Stimulated activated CD8-positive, alpha-beta memory T cell treated with anti-CD3 and anti-CD28 coated beads, Interleukin-7, amount 100 ng/mL, for 24 hours (primary cell): ENCODE results near the gene TNFRSF19.
"Not testable (repeated sequence)": the region's sequence is repeated elsewhere in the genome, so short reads cannot be mapped to it uniquely, and the experiment has no call there.

Source experiments
- DNase-seq: peaks from one replicate; pipeline ENCODE4 v3.0.0-alpha.2; 2020; ENCODE audit warnings: low read depth

The TNFRSF19 gene

GRCh38 chr13:23567906-23568460, 2.2 kb upstream of the TNFRSF19 start:
- no peak for DNase-seq

GRCh38 chr13:23570921-23571315, 706 bp downstream of the TNFRSF19 start:
- DNase-seq: no peak

- DNase-seq: no peak
These were observed 1.2 kb downstream of the TNFRSF19 start for GRCh38 chr13:23571431-23571830.

- DNase-seq: no peak
These were observed 2.6 kb downstream of the TNFRSF19 start for GRCh38 chr13:23572836-23573235.

GRCh38 chr13:23574421-23575145, 4.4 kb downstream of the TNFRSF19 start:
- no peak for DNase-seq

- no peak for DNase-seq
These were observed 5.4 kb downstream of the TNFRSF19 start for GRCh38 chr13:23575632-23576031.

- DNase-seq: peak; percentile 33
These were observed 8.3 kb downstream of the TNFRSF19 start for GRCh38 chr13:23578411-23579071.

GRCh38 chr13:23579072-23579895, 9.1 kb downstream of the TNFRSF19 start:
- DNase-seq: peak; percentile 84

- DNase-seq: no peak
These were observed 9.9 kb downstream of the TNFRSF19 start for GRCh38 chr13:23579896-23580683.

GRCh38 chr13:23580684-23581060, 10.5 kb downstream of the TNFRSF19 start:
- DNase-seq: no peak

- DNase-seq: no peak
These were observed 13.3 kb downstream of the TNFRSF19 start for GRCh38 chr13:23583491-23583890.

- no peak for DNase-seq
These were observed 14.1 kb downstream of the TNFRSF19 start for GRCh38 chr13:23584275-23584674.

- DNase-seq: no peak
These were observed 16.1 kb downstream of the TNFRSF19 start for GRCh38 chr13:23586336-23586735.

GRCh38 chr13:23588666-23589065, 18.5 kb downstream of the TNFRSF19 start:
- no peak for DNase-seq

GRCh38 chr13:23592596-23592995, 22.4 kb downstream of the TNFRSF19 start:
- DNase-seq: no peak

GRCh38 chr13:23593148-23593547, 22.9 kb downstream of the TNFRSF19 start:
- no peak for DNase-seq

GRCh38 chr13:23594290-23594689, 24.1 kb downstream of the TNFRSF19 start:
- DNase-seq: not testable (repeated sequence)

- DNase-seq: no peak
These were observed 28.2 kb downstream of the TNFRSF19 start for GRCh38 chr13:23598369-23598768.

- no peak for DNase-seq
These were observed 29.1 kb downstream of the TNFRSF19 start for GRCh38 chr13:23599083-23599925.

GRCh38 chr13:23600100-23600499, 29.9 kb downstream of the TNFRSF19 start:
- DNase-seq: no peak

- DNase-seq: no peak
These were observed 30.3 kb downstream of the TNFRSF19 start for GRCh38 chr13:23600534-23600933.
